ENCODE measurements around the gene RNF144B.

DNA sequence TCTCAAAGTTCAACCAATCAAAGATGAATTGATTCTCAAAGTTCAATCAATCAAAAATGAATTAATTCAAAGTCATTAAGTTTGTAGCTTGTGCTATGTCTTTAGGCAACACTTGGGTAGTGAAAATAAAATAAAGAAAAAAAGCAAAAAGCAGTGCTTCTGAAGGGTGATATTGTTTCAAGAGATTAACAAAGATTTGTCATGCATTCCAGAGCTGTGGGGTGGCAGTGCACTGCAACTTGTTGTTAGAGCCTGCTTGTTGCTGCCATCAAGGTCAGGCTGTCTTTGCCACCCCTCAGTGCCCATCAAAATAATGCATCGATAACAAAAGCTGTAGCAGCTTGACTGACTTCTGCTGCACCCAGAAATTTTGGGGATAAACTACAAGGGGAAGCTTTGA lies 128.6 kb downstream of the RNF144B start:
- no peak for TF ChIP-seq MTA3 (IDR thresholded peaks at IDR 0.05; ENCODE audit: borderline replicate concordance, low read length)
- no peak for TF ChIP-seq POU2F2 (IDR thresholded peaks at IDR 0.05; ENCODE audit: borderline replicate concordance, low read depth, low read length)
- TF ChIP-seq BCL11A (IDR thresholded peaks at IDR 0.05; ENCODE audit: low read depth, low read length) = no peak
- TF ChIP-seq, protein P1, sequence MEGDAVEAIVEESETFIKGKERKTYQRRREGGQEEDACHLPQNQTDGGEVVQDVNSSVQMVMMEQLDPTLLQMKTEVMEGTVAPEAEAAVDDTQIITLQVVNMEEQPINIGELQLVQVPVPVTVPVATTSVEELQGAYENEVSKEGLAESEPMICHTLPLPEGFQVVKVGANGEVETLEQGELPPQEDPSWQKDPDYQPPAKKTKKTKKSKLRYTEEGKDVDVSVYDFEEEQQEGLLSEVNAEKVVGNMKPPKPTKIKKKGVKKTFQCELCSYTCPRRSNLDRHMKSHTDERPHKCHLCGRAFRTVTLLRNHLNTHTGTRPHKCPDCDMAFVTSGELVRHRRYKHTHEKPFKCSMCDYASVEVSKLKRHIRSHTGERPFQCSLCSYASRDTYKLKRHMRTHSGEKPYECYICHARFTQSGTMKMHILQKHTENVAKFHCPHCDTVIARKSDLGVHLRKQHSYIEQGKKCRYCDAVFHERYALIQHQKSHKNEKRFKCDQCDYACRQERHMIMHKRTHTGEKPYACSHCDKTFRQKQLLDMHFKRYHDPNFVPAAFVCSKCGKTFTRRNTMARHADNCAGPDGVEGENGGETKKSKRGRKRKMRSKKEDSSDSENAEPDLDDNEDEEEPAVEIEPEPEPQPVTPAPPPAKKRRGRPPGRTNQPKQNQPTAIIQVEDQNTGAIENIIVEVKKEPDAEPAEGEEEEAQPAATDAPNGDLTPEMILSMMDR (IDR thresholded peaks at IDR 0.05 in 2 of 3, conservative IDR thresholded peaks at IDR 0.05 in 1 of 3; ENCODE audit: control insufficient read depth in 2 of 3, extremely low read depth in 1 of 3, insufficient read depth in 1 of 3, low read depth in 3 of 3, low read length in 3 of 3) = no peak
- TF ChIP-seq SIX5 (IDR thresholded peaks at IDR 0.05; ENCODE audit: low read depth, low read length, severe bottlenecking) = no peak
